HG03558 (cell line): Measurements from ENCODE around the gene PPM1E.
"Not testable (repeated sequence)": the region's sequence is repeated elsewhere in the genome, so short reads cannot be mapped to it uniquely, and the experiment has no call there.

ENCODE experiments used
- ATAC-seq: cut with Tn5 transposase; IDR thresholded peaks from one replicate; pipeline ENCODE4 v1.9.1; 2021; ENCODE audit warnings: moderate number of reproducible peaks; ENCODE audit not compliant: unreplicated experiment; ENCODE audit errors: extremely low read depth

The PPM1E gene

DNA sequence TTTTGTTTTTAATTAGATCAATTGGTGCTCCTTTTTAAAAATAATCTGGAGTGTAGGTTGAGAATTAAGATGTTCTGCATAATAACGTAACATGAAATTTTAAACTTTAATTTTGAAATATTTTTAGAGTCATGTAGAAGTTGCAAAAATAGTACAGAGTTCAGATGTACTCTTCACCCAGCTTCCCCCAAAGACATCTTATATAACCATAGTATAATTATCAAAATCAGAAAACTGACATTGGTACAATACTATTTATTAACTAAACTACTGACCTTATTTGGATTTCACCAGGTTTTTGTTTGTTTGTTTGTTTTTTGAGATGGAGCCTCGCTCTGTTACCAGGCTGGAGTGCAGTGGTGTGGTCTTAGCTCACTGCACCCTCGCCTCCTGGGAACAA lies 76.9 kb downstream of the PPM1E start:
- ATAC-seq = no peak

DNA sequence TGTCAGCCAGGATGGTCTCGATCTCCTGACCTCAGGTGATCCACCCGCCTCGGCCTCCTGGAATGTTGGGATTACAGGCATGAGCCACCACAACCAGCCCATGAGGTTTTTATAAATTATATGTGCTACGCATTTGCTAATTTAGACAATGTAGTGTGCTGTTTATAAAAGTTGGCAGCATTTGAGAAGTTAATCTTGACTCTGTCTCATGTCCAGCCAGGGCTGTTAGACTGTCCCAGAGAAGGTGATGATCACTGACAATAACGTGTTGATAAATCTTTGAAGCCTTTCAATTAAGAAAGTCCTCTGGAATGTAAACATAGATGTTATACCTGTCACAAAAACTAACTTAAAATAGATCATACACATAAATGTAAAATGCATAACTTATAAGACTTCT lies 82.0 kb downstream of the PPM1E start:
- ATAC-seq = no peak

DNA sequence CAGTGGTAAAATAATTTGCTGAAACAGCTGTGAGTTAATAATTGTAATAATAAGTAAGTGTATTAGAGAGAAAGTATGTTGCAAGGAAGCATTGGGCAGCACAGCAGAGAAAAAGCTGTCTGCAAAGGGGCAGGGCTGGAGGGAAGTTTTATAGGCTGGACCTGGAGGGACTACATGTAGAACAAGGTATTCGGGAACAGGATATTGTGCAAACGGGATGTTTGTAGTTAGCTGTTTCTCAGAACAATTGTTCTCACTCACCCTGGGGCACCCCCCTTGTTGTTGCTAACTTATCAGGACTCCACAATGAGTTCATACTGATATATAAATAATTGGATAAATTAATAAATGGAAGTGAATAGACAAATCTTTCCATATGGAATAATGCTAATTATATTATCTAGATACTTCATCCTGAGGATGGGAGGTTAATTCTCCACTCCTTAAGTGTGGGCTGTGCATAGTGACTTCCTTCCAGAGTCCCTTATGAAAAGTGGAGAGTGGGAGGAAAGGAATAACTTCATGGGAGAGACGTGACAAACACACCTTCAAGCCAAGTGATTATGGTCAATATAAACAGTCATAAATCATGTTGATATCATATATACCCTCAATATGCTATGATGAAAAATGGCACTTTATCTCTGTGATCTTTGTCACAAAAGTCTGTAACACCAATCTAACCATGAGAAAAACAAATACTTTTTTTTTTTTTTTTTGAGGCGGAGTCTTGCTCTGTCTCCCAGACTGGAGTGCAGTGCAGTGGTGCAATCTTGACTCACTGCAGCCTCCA lies 85.4 kb downstream of the PPM1E start:
- ATAC-seq = no peak

DNA sequence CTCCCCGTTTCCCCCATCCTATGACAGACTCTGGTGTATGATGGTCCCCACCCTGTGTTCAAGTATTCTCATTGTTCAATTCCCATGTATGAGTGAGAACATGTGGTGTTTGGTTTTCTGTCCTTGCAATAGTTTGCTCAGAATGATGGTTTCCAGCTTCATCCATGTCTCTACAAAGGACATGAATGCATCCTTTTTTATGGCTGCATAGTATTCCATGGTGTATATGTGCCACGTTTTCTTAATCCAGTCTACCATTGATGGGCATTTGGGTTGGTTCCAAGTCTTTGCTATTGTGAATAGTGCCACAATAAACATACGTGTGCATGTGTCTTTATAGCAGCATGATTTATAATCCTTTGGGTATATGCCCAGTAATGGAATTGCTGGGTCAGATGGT lies 90.8 kb downstream of the PPM1E start:
- not testable (repeated sequence) for ATAC-seq

DNA sequence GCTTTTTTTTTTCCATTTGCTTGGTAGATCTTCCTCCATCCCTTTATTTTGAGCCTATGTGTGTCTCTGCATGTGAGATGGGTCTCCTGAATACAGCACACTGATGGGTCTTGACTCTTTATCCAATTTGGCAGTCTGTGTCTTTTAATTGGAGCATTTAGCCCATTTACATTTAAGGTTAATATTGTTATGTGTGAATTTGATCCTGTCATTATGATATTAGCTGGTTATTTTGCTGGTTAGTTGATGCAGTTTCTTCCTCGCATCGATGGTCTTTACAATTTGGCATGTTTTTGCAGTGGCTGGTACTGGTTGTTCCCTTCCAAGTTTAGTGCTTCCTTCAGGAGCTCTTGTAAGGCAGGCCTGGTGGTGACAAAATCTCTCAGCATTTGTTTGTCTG lies 94.5 kb downstream of the PPM1E start:
- not testable (repeated sequence) for ATAC-seq

DNA sequence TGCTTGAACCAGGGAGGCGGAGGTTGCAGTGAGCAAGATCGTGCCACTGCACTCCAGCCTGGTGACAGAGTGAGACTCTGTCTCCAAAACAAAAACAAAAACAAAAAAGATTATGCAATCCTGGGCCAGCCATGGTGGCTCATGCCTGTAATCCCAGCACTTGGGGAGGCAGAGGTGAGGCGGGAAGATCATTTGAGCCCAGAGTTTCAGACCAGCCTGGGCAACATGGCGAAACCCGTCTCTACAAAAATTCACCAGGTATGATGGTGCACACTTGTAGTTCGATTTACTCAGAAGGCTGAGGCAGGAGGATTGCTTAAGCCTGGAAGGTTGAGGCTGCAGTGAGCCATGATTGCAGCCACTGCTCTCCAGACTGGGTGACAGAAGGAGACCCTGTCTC lies 109.6 kb downstream of the PPM1E start:
- no peak for ATAC-seq

DNA sequence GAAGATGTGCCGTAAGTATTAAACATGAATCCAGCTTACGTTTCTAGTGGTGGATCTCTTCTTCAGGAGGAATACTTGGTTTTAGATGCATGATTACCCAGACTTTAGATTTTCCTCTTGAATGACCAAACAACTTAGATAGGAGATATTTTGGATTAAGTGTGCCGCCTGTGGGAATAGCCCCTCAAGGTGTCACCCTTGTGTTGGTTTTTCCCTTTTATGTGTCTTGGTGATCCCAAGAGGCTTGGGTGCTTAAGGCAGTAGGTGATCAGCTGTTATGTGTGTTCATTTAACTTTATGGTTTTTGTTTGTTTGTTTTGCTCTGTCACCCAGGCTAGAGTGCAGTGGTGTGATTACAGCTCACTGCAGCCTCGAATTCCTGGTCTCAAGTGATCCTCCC lies 115.1 kb downstream of the PPM1E start:
- ATAC-seq = no peak

DNA sequence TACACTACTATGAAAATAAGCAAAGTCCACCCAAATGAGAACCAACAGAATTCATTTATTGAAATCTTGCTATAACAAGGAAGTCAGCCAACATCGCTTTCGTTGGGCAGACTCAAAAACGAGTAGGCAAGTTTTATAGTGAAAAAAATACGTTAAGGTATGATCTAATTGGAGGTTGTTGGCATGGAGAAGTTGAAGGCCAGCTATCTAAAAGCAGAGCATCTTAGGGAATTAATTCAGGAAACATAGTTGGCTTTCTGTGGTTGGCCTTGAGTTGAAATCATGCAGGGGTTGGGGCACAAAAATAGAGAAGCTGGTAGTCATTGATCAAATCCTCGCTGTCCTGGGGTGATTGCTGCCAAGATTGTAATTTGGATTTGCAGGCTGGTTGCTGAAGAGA lies 118.3 kb downstream of the PPM1E start:
- no peak for ATAC-seq

DNA sequence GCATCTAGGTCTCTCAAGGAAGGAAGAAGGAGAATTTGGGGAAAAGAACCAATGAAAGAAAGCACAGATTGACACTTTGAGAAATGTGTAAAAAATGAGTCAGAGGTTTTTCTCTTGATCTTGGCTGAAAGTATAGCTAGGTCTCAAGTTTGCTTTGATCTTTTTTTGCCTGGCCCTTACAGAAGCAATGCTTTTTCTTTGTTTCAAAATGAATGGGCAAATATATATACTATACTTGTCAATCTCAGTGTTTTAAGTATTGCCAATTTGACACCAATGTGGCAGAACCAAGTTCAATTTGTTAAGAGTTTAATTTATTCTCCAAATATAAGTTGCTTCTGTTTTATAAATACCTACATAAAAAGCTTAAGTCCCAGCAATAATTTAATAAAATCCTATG lies 119.6 kb downstream of the PPM1E start:
- ATAC-seq = no peak

DNA sequence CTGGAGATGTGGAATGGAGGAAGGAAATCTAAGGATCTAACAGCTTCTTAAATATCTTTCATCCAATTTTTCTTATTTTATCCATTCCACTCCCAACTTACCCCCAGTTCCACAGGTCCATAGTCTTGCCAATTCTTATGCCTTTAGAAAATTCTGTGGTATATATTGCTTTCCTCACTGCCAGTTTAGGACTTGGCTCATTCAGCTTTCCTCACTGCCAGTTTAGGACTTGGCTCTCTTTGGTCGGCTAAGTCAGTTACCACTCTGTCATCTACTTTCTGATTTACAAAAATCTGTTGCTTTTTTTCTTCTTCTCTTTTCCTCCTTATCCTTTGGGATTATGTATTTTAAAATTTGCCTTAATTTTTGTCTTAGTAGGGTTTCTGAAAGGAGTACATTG lies 128.5 kb downstream of the PPM1E start:
- ATAC-seq = no peak

DNA sequence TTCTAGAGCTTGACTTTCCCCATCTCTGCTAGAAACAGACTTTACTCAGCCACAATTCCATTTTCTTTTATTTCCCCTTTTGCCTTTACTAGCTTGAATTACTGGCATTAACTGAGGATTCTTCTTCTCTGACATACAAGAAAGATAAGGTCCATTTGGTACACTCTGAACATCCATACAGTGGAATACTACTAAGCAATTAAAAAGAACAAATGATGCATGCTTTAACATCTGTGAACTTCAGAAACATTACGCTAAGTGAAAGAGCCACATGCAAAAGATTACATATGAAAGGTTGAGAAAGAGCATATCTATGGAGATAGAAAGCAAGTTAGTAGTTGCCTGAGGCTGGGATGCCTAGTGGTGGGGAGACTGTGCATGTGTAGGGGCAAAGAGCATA lies 130.9 kb downstream of the PPM1E start:
- no peak for ATAC-seq

DNA sequence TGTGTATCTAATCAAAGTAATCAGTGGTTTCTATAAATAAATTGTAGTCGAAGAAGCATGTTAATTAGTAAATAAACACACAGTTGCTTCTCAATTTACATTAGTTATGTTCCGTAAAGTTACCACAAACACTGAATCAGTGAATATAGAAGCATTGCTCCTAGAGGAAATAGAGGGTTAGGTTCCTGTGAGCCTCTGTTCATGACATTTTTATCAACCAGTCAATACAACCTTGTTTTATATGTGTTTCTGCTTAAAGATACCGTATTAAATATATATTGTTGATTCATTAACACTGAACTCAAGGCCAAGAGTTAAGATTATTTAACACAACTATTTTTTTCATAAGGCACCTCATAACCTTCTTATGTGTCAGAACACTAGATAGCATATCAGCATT lies 134.3 kb downstream of the PPM1E start:
- ATAC-seq = no peak

DNA sequence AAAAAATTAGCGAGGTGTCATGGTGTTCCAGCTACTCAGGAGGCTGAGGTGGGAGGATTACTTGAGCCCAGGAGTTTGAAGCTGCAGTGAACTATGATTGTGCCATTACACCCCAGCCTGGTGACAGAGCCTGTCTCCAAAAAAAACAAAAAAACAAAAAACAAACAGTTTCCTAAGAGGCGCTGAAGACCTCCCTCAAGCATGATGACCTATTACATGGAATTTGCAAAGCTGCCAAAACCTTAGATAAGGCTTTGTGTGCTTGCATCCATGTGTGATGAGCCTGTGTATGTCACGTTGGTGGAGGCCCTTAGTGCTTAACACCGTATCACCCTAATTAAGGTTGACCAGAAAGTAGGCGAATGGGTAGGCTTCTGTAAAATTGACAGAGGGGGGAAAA lies 143.5 kb downstream of the PPM1E start:
- ATAC-seq = no peak

DNA sequence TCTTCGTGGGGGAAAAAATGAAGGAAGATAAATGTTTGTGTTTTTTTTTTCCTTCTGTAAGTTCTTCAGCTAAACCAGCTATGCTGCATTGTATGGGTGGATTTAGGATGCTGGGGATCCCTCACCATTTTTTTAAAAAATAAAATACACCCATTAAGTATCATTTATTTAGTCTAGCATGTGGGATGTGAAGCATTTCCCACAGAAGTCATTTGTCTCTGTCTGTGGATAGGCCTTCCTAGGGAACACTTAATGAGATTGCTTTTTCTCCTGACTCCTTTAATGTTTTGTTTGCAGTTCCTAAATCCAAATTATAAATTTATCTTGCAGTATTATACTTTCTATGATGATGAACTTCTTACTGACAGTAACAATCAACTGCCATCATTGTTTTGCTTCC lies 146.7 kb downstream of the PPM1E start:
- ATAC-seq = no peak

DNA sequence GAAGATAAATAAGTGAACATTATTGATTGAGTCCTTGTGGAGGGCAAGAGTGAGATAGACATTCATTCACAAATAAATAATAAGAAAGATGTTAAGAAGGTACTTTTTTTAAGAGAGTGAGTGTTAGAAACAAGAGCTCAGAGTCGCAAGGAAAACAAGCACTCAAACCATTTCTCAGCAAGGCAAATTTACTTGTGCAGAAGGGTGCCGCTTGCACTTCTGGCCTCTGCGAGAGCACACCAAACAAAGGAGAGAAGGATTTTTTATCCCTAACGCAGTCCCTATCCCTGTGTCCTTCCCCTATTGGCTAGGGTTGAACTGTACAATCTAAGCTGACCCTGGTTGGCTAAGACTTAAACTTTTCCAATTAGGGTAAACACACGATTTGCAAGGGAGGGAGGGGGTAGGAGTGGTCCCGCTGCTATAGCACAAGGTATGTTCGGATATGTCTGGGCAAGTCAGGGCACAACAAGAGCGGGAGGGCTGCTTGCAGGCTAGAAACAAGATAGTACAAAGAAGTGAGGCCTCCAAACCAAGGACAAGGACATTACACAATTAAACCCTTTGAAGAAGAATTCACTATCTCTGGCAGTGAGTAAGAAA lies 156.2 kb downstream of the PPM1E start:
- no peak for ATAC-seq

DNA sequence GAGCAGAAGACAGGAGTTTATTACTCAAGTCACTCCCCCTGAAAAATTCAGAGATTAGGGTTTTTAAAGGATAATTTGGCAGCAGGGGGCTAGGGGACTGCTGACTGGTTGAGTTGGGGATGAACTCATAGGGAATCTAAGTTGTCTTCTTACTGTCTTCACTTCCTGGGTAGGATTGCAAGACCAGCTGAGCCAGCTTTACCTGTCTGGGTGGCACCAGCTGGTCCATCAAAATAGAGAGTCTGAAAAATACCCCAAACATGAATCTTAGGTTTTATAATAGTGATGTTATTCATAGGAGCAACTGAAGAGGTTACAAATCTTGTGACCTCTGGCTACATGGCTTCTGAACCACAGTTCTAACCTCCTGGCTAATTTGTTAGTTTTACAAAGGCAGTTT lies 157.9 kb downstream of the PPM1E start:
- no peak for ATAC-seq

DNA sequence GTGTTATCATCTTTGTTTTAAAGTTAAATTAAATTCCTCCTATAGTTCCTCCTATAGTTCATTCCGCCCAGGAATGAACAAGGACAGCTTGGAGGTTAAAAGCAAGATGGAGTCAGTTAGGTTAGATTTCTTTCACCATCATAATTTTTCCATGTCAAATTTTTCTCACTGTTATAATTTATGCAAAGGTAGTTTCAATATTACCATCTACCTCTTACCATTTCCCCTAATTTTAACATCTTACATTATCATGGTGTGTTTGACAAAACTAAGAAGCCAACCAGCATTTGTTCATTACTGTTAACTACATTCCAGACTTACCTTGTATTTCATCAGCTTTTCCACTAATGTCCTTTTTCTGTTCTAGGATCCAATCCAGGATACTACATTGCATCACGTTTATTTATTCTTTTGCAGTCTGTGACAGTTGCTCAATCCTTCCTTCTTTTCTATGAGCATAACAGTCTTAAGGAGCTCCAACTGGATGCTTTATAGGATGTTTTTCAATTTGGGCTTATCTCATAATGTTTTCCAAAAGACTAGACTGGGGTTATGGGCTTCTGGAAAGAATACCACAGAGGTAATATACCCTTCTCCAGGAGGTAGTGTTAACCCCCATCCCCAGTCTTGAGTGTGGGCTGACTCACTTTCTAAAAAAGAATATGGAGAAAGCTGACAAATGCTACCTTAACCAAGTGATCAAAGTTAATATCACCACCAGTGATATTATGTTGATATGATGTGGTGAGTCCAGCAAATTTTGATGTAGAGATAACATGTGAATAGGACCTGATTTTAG lies 158.5 kb downstream of the PPM1E start:
- no peak for ATAC-seq

DNA sequence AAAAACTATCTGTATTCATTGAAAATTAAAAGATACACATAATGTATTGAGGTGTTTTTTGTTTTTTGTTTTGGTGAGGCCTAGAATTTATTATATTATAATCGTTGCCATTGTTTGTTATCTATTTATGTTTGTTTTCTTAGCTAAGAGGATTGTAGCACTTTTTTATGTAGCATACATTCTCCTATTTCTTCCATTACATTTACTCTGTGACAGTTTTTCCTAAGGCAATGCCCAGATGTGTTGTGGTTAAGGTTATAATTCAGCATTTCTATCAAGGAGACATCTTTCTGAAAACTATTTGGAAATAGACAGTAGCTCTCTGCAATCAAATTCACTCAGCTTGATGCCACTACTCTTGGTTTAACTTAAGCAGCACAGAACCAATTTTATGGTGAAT lies 161.6 kb downstream of the PPM1E start:
- no peak for ATAC-seq

DNA sequence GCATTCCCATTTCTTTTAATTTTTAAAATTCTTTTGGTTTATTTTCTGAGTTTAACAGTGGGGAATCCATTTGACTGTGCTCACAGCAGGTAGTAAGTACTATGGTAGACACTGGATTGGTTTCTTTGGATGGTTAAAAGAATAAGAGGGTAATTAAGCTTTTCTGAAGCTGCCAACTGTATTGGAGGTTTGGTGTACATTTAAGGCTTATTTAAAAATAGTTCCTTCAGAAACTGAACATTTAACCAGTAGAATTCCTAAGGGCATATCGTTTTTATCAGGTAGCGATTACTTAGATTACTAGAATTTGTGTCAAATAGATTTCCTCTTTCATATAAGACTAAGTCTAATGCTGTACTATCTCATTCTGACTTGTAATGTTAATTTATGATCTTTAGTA lies 162.4 kb downstream of the PPM1E start:
- ATAC-seq = no peak

DNA sequence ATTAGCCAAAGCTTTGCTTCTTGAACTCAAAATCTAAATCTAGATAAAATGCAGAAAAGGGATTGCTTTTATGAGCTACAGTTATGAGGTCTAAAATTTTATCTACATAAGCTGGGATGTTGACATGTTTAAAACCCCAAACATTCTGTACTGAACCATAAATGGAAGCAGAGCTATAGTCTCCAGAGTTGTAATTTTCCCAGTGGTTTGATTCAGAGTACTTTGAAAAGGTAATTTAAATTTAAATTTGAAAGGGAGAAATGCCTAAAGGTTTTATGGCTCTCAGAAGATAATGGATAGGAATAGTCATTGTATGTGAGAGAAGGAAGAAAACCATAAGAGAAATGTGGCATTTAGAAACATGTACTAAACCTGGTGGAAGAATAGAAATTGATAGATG lies 163.2 kb downstream of the PPM1E start:
- ATAC-seq = no peak

DNA sequence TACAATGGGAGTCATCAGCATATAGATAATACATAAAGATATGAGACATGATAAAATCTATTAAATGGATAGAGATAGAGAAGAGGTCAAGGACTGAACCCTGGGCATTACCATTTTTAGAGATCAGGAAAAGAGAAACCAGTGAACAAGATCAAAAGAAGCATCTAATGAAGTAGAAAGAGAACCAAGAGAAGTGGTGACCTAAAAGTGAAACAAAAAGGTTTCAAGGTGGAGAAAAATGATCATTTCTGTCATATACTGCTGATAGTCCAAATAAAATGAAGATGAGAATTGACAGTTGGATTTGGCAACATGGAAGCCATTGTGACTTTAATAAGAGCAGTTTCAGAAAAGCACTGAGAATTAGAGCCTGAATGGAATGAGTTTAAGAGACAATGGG lies 165.1 kb downstream of the PPM1E start:
- no peak for ATAC-seq
